H1 (cell line): ENCODE results near the gene RNF20. TPM values are rescaled to one million over a fixed set of nuclear protein-coding genes. Genes with fewer than 3 reads are reported as not detected.

Source experiments
- CTCF ChIP-seq, 3 experiments: IDR thresholded peaks; 1 replicate in 2 of 3; 2 replicates in 1 of 3; pipeline versions ENCODE4 v1.5.1 to v1.6.1; 2011; ENCODE audit warnings: low read length in 3 of 3, mild to moderate bottlenecking in 3 of 3, inconsistent platforms in 2 of 3, low read depth in 1 of 3, moderate library complexity in 1 of 3; ENCODE audit not compliant: insufficient read depth in 1 of 3; ENCODE audit errors: control extremely low read depth in 1 of 3
- EP300 ChIP-seq, 2 experiments: IDR thresholded peaks; 1 replicate in 1 of 2; 2 replicates in 1 of 2; pipeline ENCODE4 v1.6.1; 2011 to 2012; ENCODE audit warnings: low read depth in 2 of 2, low read length in 2 of 2, mild to moderate bottlenecking in 2 of 2, borderline replicate concordance in 1 of 2, inconsistent platforms in 1 of 2, moderate library complexity in 1 of 2
- GTF2F1 ChIP-seq: IDR thresholded peaks from 2 replicates; pipeline ENCODE4 v1.6.1; 2012; ENCODE audit warnings: low read depth, low read length, improper control_type of control experiment, borderline replicate concordance
- MAFK ChIP-seq: IDR thresholded peaks from 2 replicates; pipeline ENCODE4 v1.6.1; 2012; ENCODE audit warnings: low read depth, mild to moderate bottlenecking, improper control_type of control experiment, low read length
- RNF2 ChIP-seq: fragments of 200-900, 300-1000 bp; sonication (generic); IDR thresholded peaks from 2 replicates; pipeline ENCODE4 v1.7.1; 2016; ENCODE audit warnings: borderline replicate concordance, low read depth, mild to moderate bottlenecking, antibody characterized with exemption, low read length; ENCODE audit not compliant: poor library complexity, severe bottlenecking; ENCODE audit errors: missing control alignments
- SAP30 ChIP-seq: fragments of 300-600 bp; sonication (generic); IDR thresholded peaks from 2 replicates; pipeline ENCODE4 v1.7.1; 2012; ENCODE audit warnings: low read length, moderate library complexity, mild to moderate bottlenecking, inconsistent platforms; ENCODE audit not compliant: insufficient read depth, insufficient replicate concordance
- ZNF274 ChIP-seq: IDR thresholded peaks from 2 replicates; pipeline ENCODE4 v1.7.0; 2012; ENCODE audit warnings: low read length, borderline replicate concordance; ENCODE audit errors: extremely low read depth
- polyA plus RNA-seq, 7 experiments: library from polyadenylated mRNA; depleted of rRNA in 3 of 7; stranded (reverse) in 5 of 7; unstranded in 2 of 7; fragments of >200 nt in 5 of 7; fragments of 200-250 nt in 2 of 7; gene quantifications; 1 replicate in 5 of 7; 2 replicates in 1 of 7; 4 replicates in 1 of 7; pipeline versions ENCODE4 v1.2.1 to v1.2.3, GENCODE V29; 2011 to 2013; ENCODE audit warnings: missing spikeins in 2 of 7, mixed read lengths in 2 of 7
- total RNA-seq: library from RNA; stranded (reverse); fragmentation: NEBNext Ultra II Directional; extraction: Animal tissue kit (Norgen Biotek cat#: 25700); gene quantifications from 2 replicates; pipeline ENCODE4 v1.2.1, GENCODE V29; 2021
- TF ChIP-seq, protein P1 (sequence below): fragments of 300-600 bp; sonication (generic); IDR thresholded peaks from 2 replicates; pipeline ENCODE4 v1.7.1; 2012; ENCODE audit warnings: low read length, moderate library complexity, mild to moderate bottlenecking, inconsistent platforms; ENCODE audit not compliant: insufficient replicate concordance

Gene RNF20
- total and polyA plus RNA-seq, 2 of the 8 experiments (the other 6 are each of a cell fraction or from before 2014, with no cell fraction given) = 9.4 to 65.2 TPM

- TF ChIP-seq, protein P1, sequence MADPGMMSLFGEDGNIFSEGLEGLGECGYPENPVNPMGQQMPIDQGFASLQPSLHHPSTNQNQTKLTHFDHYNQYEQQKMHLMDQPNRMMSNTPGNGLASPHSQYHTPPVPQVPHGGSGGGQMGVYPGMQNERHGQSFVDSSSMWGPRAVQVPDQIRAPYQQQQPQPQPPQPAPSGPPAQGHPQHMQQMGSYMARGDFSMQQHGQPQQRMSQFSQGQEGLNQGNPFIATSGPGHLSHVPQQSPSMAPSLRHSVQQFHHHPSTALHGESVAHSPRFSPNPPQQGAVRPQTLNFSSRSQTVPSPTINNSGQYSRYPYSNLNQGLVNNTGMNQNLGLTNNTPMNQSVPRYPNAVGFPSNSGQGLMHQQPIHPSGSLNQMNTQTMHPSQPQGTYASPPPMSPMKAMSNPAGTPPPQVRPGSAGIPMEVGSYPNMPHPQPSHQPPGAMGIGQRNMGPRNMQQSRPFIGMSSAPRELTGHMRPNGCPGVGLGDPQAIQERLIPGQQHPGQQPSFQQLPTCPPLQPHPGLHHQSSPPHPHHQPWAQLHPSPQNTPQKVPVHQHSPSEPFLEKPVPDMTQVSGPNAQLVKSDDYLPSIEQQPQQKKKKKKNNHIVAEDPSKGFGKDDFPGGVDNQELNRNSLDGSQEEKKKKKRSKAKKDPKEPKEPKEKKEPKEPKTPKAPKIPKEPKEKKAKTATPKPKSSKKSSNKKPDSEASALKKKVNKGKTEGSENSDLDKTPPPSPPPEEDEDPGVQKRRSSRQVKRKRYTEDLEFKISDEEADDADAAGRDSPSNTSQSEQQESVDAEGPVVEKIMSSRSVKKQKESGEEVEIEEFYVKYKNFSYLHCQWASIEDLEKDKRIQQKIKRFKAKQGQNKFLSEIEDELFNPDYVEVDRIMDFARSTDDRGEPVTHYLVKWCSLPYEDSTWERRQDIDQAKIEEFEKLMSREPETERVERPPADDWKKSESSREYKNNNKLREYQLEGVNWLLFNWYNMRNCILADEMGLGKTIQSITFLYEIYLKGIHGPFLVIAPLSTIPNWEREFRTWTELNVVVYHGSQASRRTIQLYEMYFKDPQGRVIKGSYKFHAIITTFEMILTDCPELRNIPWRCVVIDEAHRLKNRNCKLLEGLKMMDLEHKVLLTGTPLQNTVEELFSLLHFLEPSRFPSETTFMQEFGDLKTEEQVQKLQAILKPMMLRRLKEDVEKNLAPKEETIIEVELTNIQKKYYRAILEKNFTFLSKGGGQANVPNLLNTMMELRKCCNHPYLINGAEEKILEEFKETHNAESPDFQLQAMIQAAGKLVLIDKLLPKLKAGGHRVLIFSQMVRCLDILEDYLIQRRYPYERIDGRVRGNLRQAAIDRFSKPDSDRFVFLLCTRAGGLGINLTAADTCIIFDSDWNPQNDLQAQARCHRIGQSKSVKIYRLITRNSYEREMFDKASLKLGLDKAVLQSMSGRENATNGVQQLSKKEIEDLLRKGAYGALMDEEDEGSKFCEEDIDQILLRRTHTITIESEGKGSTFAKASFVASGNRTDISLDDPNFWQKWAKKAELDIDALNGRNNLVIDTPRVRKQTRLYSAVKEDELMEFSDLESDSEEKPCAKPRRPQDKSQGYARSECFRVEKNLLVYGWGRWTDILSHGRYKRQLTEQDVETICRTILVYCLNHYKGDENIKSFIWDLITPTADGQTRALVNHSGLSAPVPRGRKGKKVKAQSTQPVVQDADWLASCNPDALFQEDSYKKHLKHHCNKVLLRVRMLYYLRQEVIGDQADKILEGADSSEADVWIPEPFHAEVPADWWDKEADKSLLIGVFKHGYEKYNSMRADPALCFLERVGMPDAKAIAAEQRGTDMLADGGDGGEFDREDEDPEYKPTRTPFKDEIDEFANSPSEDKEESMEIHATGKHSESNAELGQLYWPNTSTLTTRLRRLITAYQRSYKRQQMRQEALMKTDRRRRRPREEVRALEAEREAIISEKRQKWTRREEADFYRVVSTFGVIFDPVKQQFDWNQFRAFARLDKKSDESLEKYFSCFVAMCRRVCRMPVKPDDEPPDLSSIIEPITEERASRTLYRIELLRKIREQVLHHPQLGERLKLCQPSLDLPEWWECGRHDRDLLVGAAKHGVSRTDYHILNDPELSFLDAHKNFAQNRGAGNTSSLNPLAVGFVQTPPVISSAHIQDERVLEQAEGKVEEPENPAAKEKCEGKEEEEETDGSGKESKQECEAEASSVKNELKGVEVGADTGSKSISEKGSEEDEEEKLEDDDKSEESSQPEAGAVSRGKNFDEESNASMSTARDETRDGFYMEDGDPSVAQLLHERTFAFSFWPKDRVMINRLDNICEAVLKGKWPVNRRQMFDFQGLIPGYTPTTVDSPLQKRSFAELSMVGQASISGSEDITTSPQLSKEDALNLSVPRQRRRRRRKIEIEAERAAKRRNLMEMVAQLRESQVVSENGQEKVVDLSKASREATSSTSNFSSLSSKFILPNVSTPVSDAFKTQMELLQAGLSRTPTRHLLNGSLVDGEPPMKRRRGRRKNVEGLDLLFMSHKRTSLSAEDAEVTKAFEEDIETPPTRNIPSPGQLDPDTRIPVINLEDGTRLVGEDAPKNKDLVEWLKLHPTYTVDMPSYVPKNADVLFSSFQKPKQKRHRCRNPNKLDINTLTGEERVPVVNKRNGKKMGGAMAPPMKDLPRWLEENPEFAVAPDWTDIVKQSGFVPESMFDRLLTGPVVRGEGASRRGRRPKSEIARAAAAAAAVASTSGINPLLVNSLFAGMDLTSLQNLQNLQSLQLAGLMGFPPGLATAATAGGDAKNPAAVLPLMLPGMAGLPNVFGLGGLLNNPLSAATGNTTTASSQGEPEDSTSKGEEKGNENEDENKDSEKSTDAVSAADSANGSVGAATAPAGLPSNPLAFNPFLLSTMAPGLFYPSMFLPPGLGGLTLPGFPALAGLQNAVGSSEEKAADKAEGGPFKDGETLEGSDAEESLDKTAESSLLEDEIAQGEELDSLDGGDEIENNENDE = no peak
- TF ChIP-seq SAP30 (no peak), MAFK (no peak), RNF2 (no peak), EP300 (IDR thresholded peaks at IDR 0.05; ENCODE audit: borderline replicate concordance in 1 of 2, low read depth in 2 of 2, low read length in 2 of 2) (no peak), ZNF274 (no peak), GTF2F1 (no peak), CTCF (IDR thresholded peaks at IDR 0.05; ENCODE audit: control extremely low read depth in 1 of 3, insufficient read depth in 1 of 3, low read depth in 1 of 3, low read length in 3 of 3) (no peak)
These were observed 71.9 kb downstream of the RNF20 start (continued) for GRCh38 chr9:101605547-101605946.
